Measurements from ENCODE around the gene PIGC.

GRCh38 chr1:172460177-172460576 lies 16.3 kb upstream of the PIGC start:
- no peak for TF ChIP-seq CTCF (IDR thresholded peaks at IDR 0.05)
- TF ChIP-seq POLR2A (IDR thresholded peaks at IDR 0.05) = no peak
